GM18867 (cell line): ENCODE results near the gene VAV2.
"Not testable (repeated sequence)": the region's sequence is repeated elsewhere in the genome, so short reads cannot be mapped to it uniquely, and the experiment has no call there.

Experiments used
- ATAC-seq: cut with Tn5 transposase; IDR thresholded peaks from one replicate; pipeline ENCODE4 v1.9.1; 2021; ENCODE audit warnings: mild to moderate bottlenecking, moderate library complexity; ENCODE audit not compliant: unreplicated experiment

VAV2 gene

GRCh38 chr9:133779081-133779480 lies 213.0 kb downstream of the VAV2 start:
- no peak for ATAC-seq

GRCh38 chr9:133778336-133779013 lies 213.6 kb downstream of the VAV2 start:
- ATAC-seq = no peak

GRCh38 chr9:133777871-133778270 lies 214.3 kb downstream of the VAV2 start:
- ATAC-seq = no peak

- no peak for ATAC-seq
These were observed 214.9 kb downstream of the VAV2 start for GRCh38 chr9:133777068-133777791.

GRCh38 chr9:133775951-133776905 lies 215.9 kb downstream of the VAV2 start:
- no peak for ATAC-seq

- ATAC-seq = no peak
These were observed 216.8 kb downstream of the VAV2 start for GRCh38 chr9:133775291-133775690.

GRCh38 chr9:133774799-133775198 lies 217.3 kb downstream of the VAV2 start:
- no peak for ATAC-seq

- no peak for ATAC-seq
These were observed 218.1 kb downstream of the VAV2 start for GRCh38 chr9:133773889-133774655.

- ATAC-seq = no peak
These were observed 219.5 kb downstream of the VAV2 start for GRCh38 chr9:133772581-133772980.

GRCh38 chr9:133771486-133772482 lies 220.3 kb downstream of the VAV2 start:
- ATAC-seq = no peak

GRCh38 chr9:133770076-133770777 lies 221.9 kb downstream of the VAV2 start:
- ATAC-seq = no peak

- no peak for ATAC-seq
These were observed 222.5 kb downstream of the VAV2 start for GRCh38 chr9:133769511-133770075.

GRCh38 chr9:133768859-133769510 lies 223.1 kb downstream of the VAV2 start:
- ATAC-seq = no peak

- no peak for ATAC-seq
These were observed 223.7 kb downstream of the VAV2 start for GRCh38 chr9:133768371-133768858.

- ATAC-seq = no peak
These were observed 224.5 kb downstream of the VAV2 start for GRCh38 chr9:133767625-133768024.

GRCh38 chr9:133767008-133767407 lies 225.1 kb downstream of the VAV2 start:
- ATAC-seq = no peak

GRCh38 chr9:133766234-133766633 lies 225.9 kb downstream of the VAV2 start:
- not testable (repeated sequence) for ATAC-seq
